Fibroblast of the aortic adventitia (primary cell): Measurements from ENCODE around the gene SERTM2. TPM values are rescaled to one million over a fixed set of nuclear protein-coding genes. Genes with fewer than 3 reads are reported as not detected.

Experiments used
- DNase-seq: peaks from one replicate; pipeline ENCODE4 v3.0.0-alpha.2; 2010; ENCODE audit warnings: low read depth
- H3K4me3 ChIP-seq: 2 replicates; pipeline ENCODE4 v1.5.1; 2011; ENCODE audit warnings: low read depth, mild to moderate bottlenecking, control low read depth, low read length, moderate library complexity
- CTCF ChIP-seq: IDR thresholded peaks from 2 replicates; pipeline ENCODE4 v1.5.1; 2011; ENCODE audit warnings: mild to moderate bottlenecking, low read length, control low read depth, inconsistent platforms; ENCODE audit not compliant: insufficient read depth
- total RNA-seq: library from RNA; depleted of rRNA; stranded (reverse); fragments of >200 nt; gene quantifications from 2 replicates; pipeline ENCODE4 v1.2.3, GENCODE V29; 2012; ENCODE audit warnings: low replicate concordance

The SERTM2 gene
- total RNA-seq, 1 donor, result not detected

GRCh38 chrX:111483881-111484280 is 27.6 kb upstream of the SERTM2 start:
- H3K4me3 ChIP-seq, result no peak overlapping the region
- no peak for TF ChIP-seq CTCF
- no peak for DNase-seq

GRCh38 chrX:111490688-111491087 is 20.8 kb upstream of the SERTM2 start:
- TF ChIP-seq CTCF, result no peak
- no peak overlapping the region for H3K4me3 ChIP-seq
- DNase-seq, result no peak

GRCh38 chrX:111492085-111492484 is 19.4 kb upstream of the SERTM2 start:
- no peak for DNase-seq
- H3K4me3 ChIP-seq, result no peak overlapping the region
- TF ChIP-seq CTCF, result no peak

GRCh38 chrX:111498538-111499103 is 12.8 kb upstream of the SERTM2 start:
- no peak for DNase-seq
- TF ChIP-seq CTCF, result no peak
- H3K4me3 ChIP-seq, result no peak overlapping the region

GRCh38 chrX:111503485-111503993 is 7.9 kb upstream of the SERTM2 start:
- TF ChIP-seq CTCF, result no peak
- no peak for DNase-seq
- no peak overlapping the region for H3K4me3 ChIP-seq

GRCh38 chrX:111504941-111505340 is 6.5 kb upstream of the SERTM2 start:
- TF ChIP-seq CTCF, result no peak
- DNase-seq, result no peak
- H3K4me3 ChIP-seq, result no peak overlapping the region

GRCh38 chrX:111505783-111506182 is 5.7 kb upstream of the SERTM2 start:
- H3K4me3 ChIP-seq, result no peak overlapping the region
- TF ChIP-seq CTCF, result no peak
- no peak for DNase-seq
